WTC11 (cell line): ENCODE results near the gene BGN. TPM values are rescaled to one million over a fixed set of nuclear protein-coding genes. Genes with fewer than 3 reads are reported as not detected.

Experiments used
- ATAC-seq: fragments of 200-7000 bp; cut with Tn5 transposase; 2 replicates; pipeline ENCODE4 v1.10.0; 2021; ENCODE audit warnings: mild to moderate bottlenecking, moderate library complexity
- CTCF ChIA-PET: fragments of 300-600 bp; sonication (Branson Sonifier 250); formaldehyde crosslinking; loops from one replicate; lab custom pipeline; 2021; ENCODE audit warnings: antibody characterized with exemption; lab: Charles Lee
- POLR2A ChIA-PET: fragments of 350-600 bp; sonication (Branson Sonifier 250); formaldehyde crosslinking; loops from one replicate; lab custom pipeline; 2021; ENCODE audit warnings: antibody characterized with exemption; lab: Charles Lee
- DNase-seq: peaks from one replicate; pipeline ENCODE4 v3.0.0; 2021; ENCODE audit warnings: low spot score
- H3K27ac Mint-ChIP-seq: 2 replicates; pipeline ENCODE4 v1.8.0; 2021; ENCODE audit warnings: mixed read lengths
- H3K27me3 Mint-ChIP-seq: 2 replicates; pipeline ENCODE4 v1.8.0; 2021; ENCODE audit warnings: low read depth, mild to moderate bottlenecking, moderate library complexity, mixed read lengths
- H3K36me3 Mint-ChIP-seq: 2 replicates; pipeline ENCODE4 v1.8.0; 2021; ENCODE audit warnings: mixed read lengths
- H3K4me1 Mint-ChIP-seq: 2 replicates; pipeline ENCODE4 v1.8.0; 2022; ENCODE audit warnings: mixed read lengths
- H3K4me3 Mint-ChIP-seq: 2 replicates; pipeline ENCODE4 v1.8.0; 2021; ENCODE audit warnings: mild to moderate bottlenecking, moderate library complexity, mixed read lengths
- H3K9me3 Mint-ChIP-seq: 2 replicates; pipeline ENCODE4 v1.8.0; 2021; ENCODE audit warnings: mixed read lengths
- GABPB1 ChIP-seq: sonication (generic); formaldehyde crosslinking; IDR thresholded peaks from 2 replicates; pipeline ENCODE4 v1.8.1; 2023; ENCODE audit warnings: mild to moderate bottlenecking, missing genetic modification reagents
- HMGA2 ChIP-seq: fragments of 250-450 bp; sonication (Bioruptor Pico); IDR thresholded peaks from 2 replicates; pipeline ENCODE4 v1.4.0; 2021; ENCODE audit warnings: mild to moderate bottlenecking, moderate library complexity
- NFE2L1 ChIP-seq: sonication (generic); formaldehyde crosslinking; IDR thresholded peaks from 2 replicates; pipeline ENCODE4 v1.8.1; 2023; ENCODE audit warnings: missing genetic modification reagents
- NR1H2 ChIP-seq: sonication (generic); formaldehyde crosslinking; IDR thresholded peaks from 2 replicates; pipeline ENCODE4 v1.9.0; 2021; ENCODE audit warnings: mild to moderate bottlenecking, moderate library complexity, missing genetic modification reagents
- NR2C2 ChIP-seq: sonication (generic); formaldehyde crosslinking; IDR thresholded peaks from 2 replicates; pipeline ENCODE4 v1.8.0; 2022; ENCODE audit warnings: mild to moderate bottlenecking, missing genetic modification reagents
- RELA ChIP-seq: sonication (generic); formaldehyde crosslinking; IDR thresholded peaks from 2 replicates; pipeline ENCODE4 v1.8.1; 2022; ENCODE audit warnings: missing genetic modification reagents, mild to moderate bottlenecking, borderline replicate concordance
- SMAD4 ChIP-seq: sonication (generic); formaldehyde crosslinking; IDR thresholded peaks from 2 replicates; pipeline ENCODE4 v1.8.0; 2022; ENCODE audit warnings: mild to moderate bottlenecking, missing genetic modification reagents
- TEAD4 ChIP-seq: sonication (generic); formaldehyde crosslinking; IDR thresholded peaks from 2 replicates; pipeline ENCODE4 v1.8.0; 2022; ENCODE audit warnings: mild to moderate bottlenecking, missing genetic modification reagents
- ZNF219 ChIP-seq: sonication (generic); formaldehyde crosslinking; IDR thresholded peaks from 2 replicates; pipeline ENCODE4 v1.8.0; 2023; ENCODE audit warnings: missing genetic modification reagents, mild to moderate bottlenecking, borderline replicate concordance
- ZNF263 ChIP-seq: sonication (generic); formaldehyde crosslinking; IDR thresholded peaks from 2 replicates; pipeline ENCODE4 v1.8.1; 2022; ENCODE audit warnings: low read depth, mild to moderate bottlenecking, moderate library complexity, missing genetic modification reagents
- ZNF281 ChIP-seq: sonication (generic); formaldehyde crosslinking; IDR thresholded peaks from 2 replicates; pipeline ENCODE4 v1.8.0; 2023; ENCODE audit warnings: mild to moderate bottlenecking, missing genetic modification reagents
- ZNF396 ChIP-seq: fragments of 250-450 bp; sonication (Bioruptor Pico); IDR thresholded peaks from 2 replicates; pipeline ENCODE4 v1.8.0; 2021; ENCODE audit warnings: mild to moderate bottlenecking, moderate library complexity, borderline replicate concordance
- ZNF532 ChIP-seq: fragments of 250-450 bp; sonication (Bioruptor Pico); IDR thresholded peaks from 2 replicates; pipeline ENCODE4 v1.9.0; 2021; ENCODE audit warnings: mild to moderate bottlenecking, borderline replicate concordance
- total RNA-seq: library from RNA; stranded (reverse); gene quantifications from 3 replicates; pipeline ENCODE4 v1.2.3, GENCODE V29; 2021
- TF ChIP-seq, protein P1 (sequence below): sonication (generic); formaldehyde crosslinking; IDR thresholded peaks from 2 replicates; pipeline ENCODE4 v1.8.0; 2022; ENCODE audit warnings: mild to moderate bottlenecking, missing genetic modification reagents

BGN gene
- total RNA-seq, 1 experiment from 2014 or later, result 1.8 TPM

- TF ChIP-seq, protein P1, sequence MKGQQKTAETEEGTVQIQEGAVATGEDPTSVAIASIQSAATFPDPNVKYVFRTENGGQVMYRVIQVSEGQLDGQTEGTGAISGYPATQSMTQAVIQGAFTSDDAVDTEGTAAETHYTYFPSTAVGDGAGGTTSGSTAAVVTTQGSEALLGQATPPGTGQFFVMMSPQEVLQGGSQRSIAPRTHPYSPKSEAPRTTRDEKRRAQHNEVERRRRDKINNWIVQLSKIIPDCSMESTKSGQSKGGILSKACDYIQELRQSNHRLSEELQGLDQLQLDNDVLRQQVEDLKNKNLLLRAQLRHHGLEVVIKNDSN (CRISPR knock-in tag), result no peak
- TF ChIP-seq SMAD4, result no peak
- no peak for TF ChIP-seq ZNF281 (CRISPR knock-in tag)
Observed at GRCh38 chrX:153492543-153492942, 2.2 kb upstream of the BGN start (continued).

DNA sequence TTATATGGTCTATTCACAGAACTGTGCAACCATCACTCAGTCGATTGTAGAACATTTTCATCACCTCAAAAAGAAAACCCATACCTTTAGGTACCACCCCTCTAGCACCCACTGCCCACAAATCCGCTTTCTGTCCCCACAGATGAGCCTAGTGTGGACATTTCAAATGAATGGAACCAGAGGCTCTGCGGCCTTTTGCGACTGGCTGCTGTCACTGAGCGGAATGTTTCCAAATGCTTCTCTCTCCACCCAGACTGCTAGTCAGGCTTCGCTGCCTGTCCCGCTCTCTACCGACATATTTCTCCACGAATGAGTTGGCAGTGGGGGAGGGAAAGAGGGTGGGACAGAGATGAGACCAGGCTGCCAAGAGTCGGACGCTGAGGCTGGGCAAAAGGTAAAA, 1.7 kb upstream of the BGN start:
- DNase-seq (no peak), ATAC-seq (no peak)
- ChIA-PET POLR2A (no interaction called here), CTCF (interaction anchor here (1.0 to 2.2 kb wide), 4 partner anchors 14 to 46 kb away, joined by 3 to 8 read pairs (median 5); no protein-coding TSS in a partner anchor)
- H3K27ac Mint-ChIP-seq, result no peak overlapping the region
- H3K9me3 Mint-ChIP-seq, result no peaks in the 10 kb centered on the region
- no peak overlapping the region for H3K4me3 Mint-ChIP-seq
- H3K4me1 Mint-ChIP-seq, result peaks cover 8% of the 10 kb centered on the region; the same call in 1 of the 2 replicates
- TF ChIP-seq RELA (no peak), HMGA2 (no peak), ZNF532 (no peak), TEAD4 (CRISPR knock-in tag) (no peak)
- TF ChIP-seq, all 79 proteins: peak for 0
- Mint-ChIP-seq H3K27me3 (no peaks in the 10 kb centered on the region), H3K36me3 (no peaks in the 10 kb centered on the region)

- H3K27ac Mint-ChIP-seq, result no peak overlapping the region
- ChIA-PET POLR2A (no interaction called here), CTCF (interaction anchor here (1.0 to 2.1 kb wide), 3 partner anchors 13 to 18 kb away, joined by 4 to 8 read pairs (median 6); no protein-coding TSS in a partner anchor)
- TF ChIP-seq NFE2L1 (CRISPR knock-in tag) (no peak), ZNF396 (CRISPR knock-in tag) (no peak), NR1H2 (no peak), GABPB1 (CRISPR knock-in tag) (no peak), ZNF263 (CRISPR knock-in tag) (no peak), NR2C2 (CRISPR knock-in tag) (no peak), ZNF219 (no peak)
- TF ChIP-seq, protein P1 (CRISPR knock-in tag), result no peak
- H3K4me3 Mint-ChIP-seq, result no peak overlapping the region
- H3K27me3 Mint-ChIP-seq, result no peaks in the 10 kb centered on the region
- DNase-seq (no peak), ATAC-seq (no peak)
- H3K9me3 Mint-ChIP-seq, result no peaks in the 10 kb centered on the region
- H3K4me1 Mint-ChIP-seq, result peaks cover 8% of the 10 kb centered on the region; the same call in 1 of the 2 replicates
- H3K36me3 Mint-ChIP-seq, result no peaks in the 10 kb centered on the region
Observed at GRCh38 chrX:153494061-153494460, 719 bp upstream of the BGN start.
